Epithelial cell of prostate (primary cell): ENCODE results near the gene BFSP1.

Experiments used
- DNase-seq: peaks from one replicate; pipeline ENCODE4 v3.0.0-alpha.2; 2011; ENCODE audit warnings: low read depth, low spot score
- H3K27ac ChIP-seq: fragments of 450-650 bp; 2 replicates; pipeline ENCODE4 v1.5.1; 2017; ENCODE audit warnings: mild to moderate bottlenecking

The BFSP1 gene

GRCh38 chr20:17558154-17558940, 27.2 kb upstream of the BFSP1 start:
- peak; percentile 51 for DNase-seq
- peak overlapping the region; percentile 99 for H3K27ac ChIP-seq

GRCh38 chr20:17557675-17558006, 26.5 kb upstream of the BFSP1 start:
- DNase-seq = peak; percentile 81
- peak overlapping the region; percentile 99 for H3K27ac ChIP-seq

GRCh38 chr20:17556837-17557674, 25.9 kb upstream of the BFSP1 start:
- H3K27ac ChIP-seq = peak overlapping the region; percentile 99
- no peak for DNase-seq

- no peak for DNase-seq
- no peak overlapping the region for H3K27ac ChIP-seq
Measured at GRCh38 chr20:17555106-17555505, 23.9 kb upstream of the BFSP1 start.

GRCh38 chr20:17549131-17549530, 18.0 kb upstream of the BFSP1 start:
- DNase-seq = no peak
- peak overlapping the region; percentile 4 for H3K27ac ChIP-seq

- no peak for DNase-seq
Measured at GRCh38 chr20:17545127-17545526, 13.9 kb upstream of the BFSP1 start.

GRCh38 chr20:17543531-17544131, 12.5 kb upstream of the BFSP1 start:
- H3K27ac ChIP-seq = no peak overlapping the region
- DNase-seq = no peak

More at GRCh38 chr20:17545127-17545526, 13.9 kb upstream of the BFSP1 start:
- no peak overlapping the region for H3K27ac ChIP-seq

- H3K27ac ChIP-seq = no peak overlapping the region
- DNase-seq = no peak
Measured at GRCh38 chr20:17542993-17543412, 11.8 kb upstream of the BFSP1 start.

GRCh38 chr20:17542481-17542880, 11.3 kb upstream of the BFSP1 start:
- DNase-seq = no peak
- H3K27ac ChIP-seq = no peak overlapping the region

- DNase-seq = no peak
- H3K27ac ChIP-seq = no peak overlapping the region
Measured at GRCh38 chr20:17541996-17542395, 10.8 kb upstream of the BFSP1 start.

- no peak overlapping the region for H3K27ac ChIP-seq
- no peak for DNase-seq
Measured at GRCh38 chr20:17541596-17541995, 10.4 kb upstream of the BFSP1 start.

- no peak overlapping the region for H3K27ac ChIP-seq
- DNase-seq = no peak
Measured at GRCh38 chr20:17538517-17539170, 7.5 kb upstream of the BFSP1 start.

GRCh38 chr20:17537959-17538358, 6.8 kb upstream of the BFSP1 start:
- no peak for DNase-seq
- no peak overlapping the region for H3K27ac ChIP-seq

GRCh38 chr20:17536944-17537444, 5.8 kb upstream of the BFSP1 start:
- DNase-seq = no peak

GRCh38 chr20:17534077-17534476, 2.9 kb upstream of the BFSP1 start:
- H3K27ac ChIP-seq = no peak overlapping the region
- no peak for DNase-seq

More at GRCh38 chr20:17536944-17537444, 5.8 kb upstream of the BFSP1 start:
- no peak overlapping the region for H3K27ac ChIP-seq

GRCh38 chr20:17533396-17533795, 2.2 kb upstream of the BFSP1 start:
- no peak for DNase-seq
- no peak overlapping the region for H3K27ac ChIP-seq

- no peak for DNase-seq
- H3K27ac ChIP-seq = no peak overlapping the region
Measured at GRCh38 chr20:17531665-17532025, 466 bp upstream of the BFSP1 start.

- no peak for DNase-seq
- no peak overlapping the region for H3K27ac ChIP-seq
Measured at GRCh38 chr20:17530153-17530552, 1.0 kb downstream of the BFSP1 start.

- H3K27ac ChIP-seq = no peak overlapping the region
- no peak for DNase-seq
Measured at GRCh38 chr20:17529586-17529985, 1.6 kb downstream of the BFSP1 start.

GRCh38 chr20:17525650-17526049, 5.5 kb downstream of the BFSP1 start:
- H3K27ac ChIP-seq = no peak overlapping the region
- no peak for DNase-seq
